ENCODE measurements around the gene ARID3C.

Gene ARID3C

GRCh38 chr9:34579104-34579807 lies 49.6 kb downstream of the ARID3C start:
- in situ Hi-C loops (cut with MboI; ENCODE audit: low sequenced_read_pairs), result no loop called here

GRCh38 chr9:34578241-34579103 lies 50.4 kb downstream of the ARID3C start:
- in situ Hi-C loops (cut with MboI; ENCODE audit: low sequenced_read_pairs), result no loop called here

- in situ Hi-C loops (cut with MboI; ENCODE audit: low sequenced_read_pairs), result no loop called here
Measured at GRCh38 chr9:34577400-34578240, 51.2 kb downstream of the ARID3C start.

GRCh38 chr9:34576597-34577399 lies 52.1 kb downstream of the ARID3C start:
- in situ Hi-C loops (cut with MboI; ENCODE audit: low sequenced_read_pairs), result no loop called here

DNA sequence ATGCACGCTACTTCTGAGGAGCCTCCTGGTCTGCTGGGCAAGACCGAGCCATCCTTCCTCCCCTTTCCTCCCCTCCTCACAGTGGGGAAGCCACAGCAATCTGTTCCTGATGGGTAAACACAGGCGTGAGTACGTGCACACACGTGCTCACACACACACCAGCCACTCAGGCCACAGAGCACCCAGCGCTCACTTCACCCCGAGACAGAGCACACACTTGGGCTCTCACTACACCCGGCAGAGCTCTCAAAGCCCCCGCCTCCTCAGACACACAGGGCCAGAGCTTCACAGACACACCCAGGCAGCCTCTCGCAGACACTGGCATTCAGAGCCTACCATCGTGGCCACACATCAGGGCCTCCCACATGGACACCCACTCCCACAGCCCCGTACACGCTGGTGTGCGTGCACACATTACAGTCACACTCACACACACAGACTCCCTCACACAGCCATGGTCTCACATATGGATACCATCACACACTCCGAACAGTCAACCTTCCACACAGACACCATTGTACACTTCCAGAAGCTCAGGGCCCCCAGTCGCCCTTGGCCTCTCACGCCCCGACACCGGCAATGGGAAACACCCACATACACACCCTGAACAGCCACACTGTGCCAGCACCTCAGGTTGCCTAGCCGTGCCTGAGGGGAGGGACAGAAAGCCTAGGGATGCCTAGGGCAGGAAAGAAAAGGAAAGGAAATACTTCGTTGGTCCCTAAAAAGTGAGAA lies 52.8 kb downstream of the ARID3C start:
- in situ Hi-C loops (cut with MboI; ENCODE audit: low sequenced_read_pairs), result no loop called here

- in situ Hi-C loops (cut with MboI; ENCODE audit: low sequenced_read_pairs), result no loop called here
Measured at GRCh38 chr9:34575241-34575640, 53.6 kb downstream of the ARID3C start.

- in situ Hi-C loops (cut with MboI; ENCODE audit: low sequenced_read_pairs), result no loop called here
Measured at GRCh38 chr9:34574571-34574970, 54.3 kb downstream of the ARID3C start.

DNA sequence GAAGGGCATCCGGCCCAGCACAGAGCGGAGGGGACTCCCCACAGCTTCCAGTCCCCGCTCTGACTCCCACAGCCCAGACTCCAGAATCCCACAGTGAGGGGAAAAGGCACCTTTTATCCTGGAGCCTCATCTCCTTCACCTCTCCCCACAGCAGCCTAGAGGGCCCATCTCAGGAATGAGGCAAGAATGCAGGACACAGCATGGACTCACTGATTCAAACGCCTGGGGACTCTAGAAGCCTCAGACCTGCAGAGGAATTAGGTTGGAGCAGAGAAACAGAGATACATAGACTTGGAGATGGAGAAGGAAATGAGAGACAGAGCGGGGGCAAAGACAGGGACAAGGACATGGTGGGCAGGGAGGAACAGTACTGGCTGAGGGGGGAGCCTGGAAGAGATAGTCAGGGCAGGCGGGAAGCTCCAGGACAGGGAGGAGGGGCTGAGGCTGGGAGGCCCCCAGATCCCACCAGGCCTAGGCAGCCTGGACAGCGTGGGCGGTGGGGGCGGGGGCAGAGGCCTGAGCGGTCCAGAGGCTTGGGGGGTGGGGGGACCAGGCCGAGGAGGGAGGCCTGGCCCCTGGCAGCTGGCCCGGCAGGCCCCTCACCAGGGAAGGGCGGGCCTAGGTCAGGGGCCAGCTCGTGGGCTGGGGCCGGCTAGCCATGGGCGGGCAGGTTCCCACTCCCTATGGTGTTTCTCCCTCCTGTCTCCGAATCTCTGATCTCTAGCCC lies 55.1 kb downstream of the ARID3C start:
- in situ Hi-C loops (cut with MboI; ENCODE audit: low sequenced_read_pairs), result no loop called here

- in situ Hi-C loops (cut with MboI; ENCODE audit: low sequenced_read_pairs), result no loop called here
Measured at GRCh38 chr9:34572628-34573027, 56.2 kb downstream of the ARID3C start.

DNA sequence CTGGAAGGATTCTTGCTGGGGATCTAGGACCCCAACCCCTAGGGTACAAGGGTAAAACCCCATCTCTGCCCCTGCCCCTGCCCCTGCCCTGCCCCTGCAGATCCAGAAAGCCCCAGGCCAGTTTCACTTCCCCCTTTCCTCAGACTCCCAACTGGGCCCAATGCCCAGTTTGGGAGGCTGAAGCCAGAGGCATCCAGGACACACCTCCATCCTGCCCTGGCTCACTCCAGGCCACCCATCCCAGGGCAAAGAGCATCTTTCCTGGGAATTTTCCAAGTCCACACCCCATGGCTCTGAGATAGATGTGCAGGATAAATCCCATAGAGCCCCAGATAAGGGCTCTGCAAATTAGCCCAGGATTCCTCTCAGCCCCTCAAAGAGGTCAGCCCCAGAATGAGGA lies 56.8 kb downstream of the ARID3C start:
- in situ Hi-C loops (cut with MboI; ENCODE audit: low sequenced_read_pairs), result no loop called here

- in situ Hi-C loops (cut with MboI; ENCODE audit: low sequenced_read_pairs), result no loop called here
Measured at GRCh38 chr9:34571481-34571810, 57.4 kb downstream of the ARID3C start.

Data from hTERT RPE-1 (cell line).